ENCODE results near the gene GGT7.
"Not testable (repeated sequence)": the region's sequence is repeated elsewhere in the genome, so short reads cannot be mapped to it uniquely, and the experiment has no call there.

GGT7 gene

GRCh38 chr20:34817072-34817471, 55.6 kb downstream of the GGT7 start:
- no peaks in the 10 kb centered on the region for H3K36me3 ChIP-seq (ENCODE audit: insufficient read depth)
- no peak overlapping the region for H3K4me2 ChIP-seq
- no peaks in the 10 kb centered on the region for H3K27me3 ChIP-seq (ENCODE audit: insufficient read depth, low read depth)
- no peak overlapping the region for H3K27ac ChIP-seq
- H3K4me3 ChIP-seq (IDR thresholded peaks at IDR 0.05; ENCODE audit: insufficient read depth, low read depth, low read length), result no peak overlapping the region
- H3K4me1 ChIP-seq (ENCODE audit: low read depth, poor library complexity, severe bottlenecking), result peaks cover 4% of the 10 kb centered on the region
- H2AFZ ChIP-seq (ENCODE audit: low read depth), result no peak overlapping the region
- peaks cover 84% of the 10 kb centered on the region for H3K79me2 ChIP-seq (ENCODE audit: insufficient read depth, low read depth)
- TF ChIP-seq, protein P1, sequence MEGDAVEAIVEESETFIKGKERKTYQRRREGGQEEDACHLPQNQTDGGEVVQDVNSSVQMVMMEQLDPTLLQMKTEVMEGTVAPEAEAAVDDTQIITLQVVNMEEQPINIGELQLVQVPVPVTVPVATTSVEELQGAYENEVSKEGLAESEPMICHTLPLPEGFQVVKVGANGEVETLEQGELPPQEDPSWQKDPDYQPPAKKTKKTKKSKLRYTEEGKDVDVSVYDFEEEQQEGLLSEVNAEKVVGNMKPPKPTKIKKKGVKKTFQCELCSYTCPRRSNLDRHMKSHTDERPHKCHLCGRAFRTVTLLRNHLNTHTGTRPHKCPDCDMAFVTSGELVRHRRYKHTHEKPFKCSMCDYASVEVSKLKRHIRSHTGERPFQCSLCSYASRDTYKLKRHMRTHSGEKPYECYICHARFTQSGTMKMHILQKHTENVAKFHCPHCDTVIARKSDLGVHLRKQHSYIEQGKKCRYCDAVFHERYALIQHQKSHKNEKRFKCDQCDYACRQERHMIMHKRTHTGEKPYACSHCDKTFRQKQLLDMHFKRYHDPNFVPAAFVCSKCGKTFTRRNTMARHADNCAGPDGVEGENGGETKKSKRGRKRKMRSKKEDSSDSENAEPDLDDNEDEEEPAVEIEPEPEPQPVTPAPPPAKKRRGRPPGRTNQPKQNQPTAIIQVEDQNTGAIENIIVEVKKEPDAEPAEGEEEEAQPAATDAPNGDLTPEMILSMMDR (conservative IDR thresholded peaks at IDR 0.05; ENCODE audit: low read depth, low read length), result no peak
- H4K20me1 ChIP-seq (ENCODE audit: insufficient read depth), result peaks cover 11% of the 10 kb centered on the region; the same call in 1 of the 2 replicates
- no peak overlapping the region for H3K9ac ChIP-seq

GRCh38 chr20:34815636-34816035, 57.0 kb downstream of the GGT7 start:
- Histone ChIP-seq H2AFZ (ENCODE audit: low read depth) (no peak overlapping the region), H3K36me3 (ENCODE audit: insufficient read depth) (no peaks in the 10 kb centered on the region), H3K9ac (no peak overlapping the region), H3K4me2 (no peak overlapping the region), H3K79me2 (ENCODE audit: insufficient read depth, low read depth) (peaks cover 82% of the 10 kb centered on the region), H3K27me3 (ENCODE audit: insufficient read depth, low read depth) (no peaks in the 10 kb centered on the region), H3K27ac (no peak overlapping the region), H4K20me1 (ENCODE audit: insufficient read depth) (peaks cover 11% of the 10 kb centered on the region), H3K4me3 (IDR thresholded peaks at IDR 0.05; ENCODE audit: insufficient read depth, low read depth, low read length) (no peak overlapping the region), H3K4me1 (ENCODE audit: low read depth, poor library complexity, severe bottlenecking) (peaks cover 4% of the 10 kb centered on the region)
- TF ChIP-seq, protein P1 (conservative IDR thresholded peaks at IDR 0.05; ENCODE audit: low read depth, low read length), result no peak

- H3K4me2 ChIP-seq, result no peak overlapping the region
- H3K79me2 ChIP-seq (ENCODE audit: insufficient read depth, low read depth), result peaks cover 47% of the 10 kb centered on the region
- no peaks in the 10 kb centered on the region for H3K27me3 ChIP-seq (ENCODE audit: insufficient read depth, low read depth)
- peaks cover 8% of the 10 kb centered on the region for H4K20me1 ChIP-seq (ENCODE audit: insufficient read depth)
- no peaks in the 10 kb centered on the region for H3K36me3 ChIP-seq (ENCODE audit: insufficient read depth)
- H2AFZ ChIP-seq (ENCODE audit: low read depth), result no peak overlapping the region
- H3K4me3 ChIP-seq (IDR thresholded peaks at IDR 0.05; ENCODE audit: insufficient read depth, low read depth, low read length), result no peak overlapping the region
- TF ChIP-seq, protein P1 (conservative IDR thresholded peaks at IDR 0.05; ENCODE audit: low read depth, low read length), result no peak
- no peak overlapping the region for H3K27ac ChIP-seq
- H3K9ac ChIP-seq, result no peak overlapping the region
- peaks cover 13% of the 10 kb centered on the region for H3K4me1 ChIP-seq (ENCODE audit: low read depth, poor library complexity, severe bottlenecking)
Measured at GRCh38 chr20:34808583-34808982, 64.1 kb downstream of the GGT7 start.

GRCh38 chr20:34807944-34808465, 64.7 kb downstream of the GGT7 start:
- not testable (repeated sequence) for H4K20me1 ChIP-seq (ENCODE audit: insufficient read depth); H3K9ac ChIP-seq
- H3K79me2 ChIP-seq (ENCODE audit: insufficient read depth, low read depth), result peaks cover 44% of the 10 kb centered on the region

DNA sequence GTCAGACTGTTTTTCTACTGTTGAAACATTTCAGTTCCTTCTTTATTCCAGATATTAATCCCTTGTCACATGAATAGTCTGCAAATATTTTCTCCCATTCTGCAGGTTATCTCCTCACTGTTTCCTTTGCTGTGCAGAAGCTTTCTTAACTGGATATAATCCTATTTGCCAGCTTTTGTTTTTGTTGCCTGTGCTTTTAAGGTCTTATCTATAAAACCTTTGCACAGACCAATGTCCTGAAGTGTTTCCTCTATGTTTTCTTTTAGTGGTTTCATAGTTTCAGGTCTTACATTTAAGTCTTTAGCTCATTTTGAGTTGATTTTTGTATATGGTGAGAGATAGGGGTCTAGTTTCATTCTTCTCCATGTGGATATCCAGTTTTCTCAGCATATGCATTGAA, 66.4 kb downstream of the GGT7 start:
- Histone ChIP-seq H3K36me3 (ENCODE audit: insufficient read depth) (no peaks in the 10 kb centered on the region), H3K27me3 (ENCODE audit: insufficient read depth, low read depth) (no peaks in the 10 kb centered on the region), H3K27ac (no peak overlapping the region), H4K20me1 (ENCODE audit: insufficient read depth) (peaks cover 4% of the 10 kb centered on the region), H3K9ac (no peak overlapping the region), H2AFZ (ENCODE audit: low read depth) (no peak overlapping the region), H3K4me3 (IDR thresholded peaks at IDR 0.05; ENCODE audit: insufficient read depth, low read depth, low read length) (no peak overlapping the region), H3K79me2 (ENCODE audit: insufficient read depth, low read depth) (peaks cover 41% of the 10 kb centered on the region; the same call in 1 of the 2 replicates), H3K4me2 (no peak overlapping the region; the same call in 1 of the 2 replicates), H3K4me1 (ENCODE audit: low read depth, poor library complexity, severe bottlenecking) (peaks cover 13% of the 10 kb centered on the region)
- TF ChIP-seq, protein P1 (conservative IDR thresholded peaks at IDR 0.05; ENCODE audit: low read depth, low read length), result no peak

More at GRCh38 chr20:34807944-34808465, 64.7 kb downstream of the GGT7 start:
- H3K27ac ChIP-seq; H3K36me3 ChIP-seq (ENCODE audit: insufficient read depth); H3K27me3 ChIP-seq (ENCODE audit: insufficient read depth, low read depth); H2AFZ ChIP-seq (ENCODE audit: low read depth); H3K4me3 ChIP-seq (IDR thresholded peaks at IDR 0.05; ENCODE audit: insufficient read depth, low read depth, low read length); H3K4me2 ChIP-seq: not testable (repeated sequence)
- H3K4me1 ChIP-seq (ENCODE audit: low read depth, poor library complexity, severe bottlenecking), result peaks cover 13% of the 10 kb centered on the region
